ENCODE results near the gene L1CAM.
A peak's percentile ranks its signal among the peaks of the same experiment; 100 is the strongest.

L1CAM gene

DNA sequence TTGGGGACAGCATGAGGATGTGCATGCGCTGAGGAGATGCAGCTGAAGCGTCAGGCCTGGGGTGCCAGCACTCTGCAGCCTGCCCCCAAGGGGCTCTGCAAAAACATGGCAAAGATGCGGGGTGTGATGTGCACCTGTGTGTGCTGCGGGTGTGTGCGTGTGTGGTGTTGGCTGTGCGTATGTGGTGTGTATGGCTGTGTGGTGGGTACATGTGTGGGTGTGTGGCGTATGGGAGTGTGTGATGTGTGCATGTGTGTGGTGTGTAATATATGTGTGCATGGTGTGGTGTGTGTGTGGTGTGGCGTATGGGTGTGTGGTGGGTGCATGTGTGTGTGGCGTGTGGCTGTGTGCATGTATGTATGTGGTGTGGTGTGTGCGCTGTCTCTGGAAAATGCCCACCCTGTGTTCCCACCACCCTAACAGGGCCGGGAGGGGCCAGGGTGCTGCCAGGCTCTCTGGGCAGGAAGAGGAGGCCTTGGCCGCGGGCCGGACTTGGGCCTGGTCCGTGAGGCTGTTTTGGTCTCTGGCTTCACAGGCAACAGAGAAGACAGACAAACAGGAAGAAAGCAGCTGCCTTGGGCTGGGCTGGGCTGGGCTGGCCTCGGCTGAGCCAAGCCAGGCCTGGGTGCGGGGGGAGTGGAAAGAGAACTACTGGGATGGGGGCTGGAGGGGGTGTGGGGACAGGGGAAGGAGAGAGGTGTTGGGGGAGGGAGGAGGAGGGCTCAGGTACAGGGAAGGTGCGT lies 17.4 kb upstream of the L1CAM start:
- DNase-seq = no peak

DNA sequence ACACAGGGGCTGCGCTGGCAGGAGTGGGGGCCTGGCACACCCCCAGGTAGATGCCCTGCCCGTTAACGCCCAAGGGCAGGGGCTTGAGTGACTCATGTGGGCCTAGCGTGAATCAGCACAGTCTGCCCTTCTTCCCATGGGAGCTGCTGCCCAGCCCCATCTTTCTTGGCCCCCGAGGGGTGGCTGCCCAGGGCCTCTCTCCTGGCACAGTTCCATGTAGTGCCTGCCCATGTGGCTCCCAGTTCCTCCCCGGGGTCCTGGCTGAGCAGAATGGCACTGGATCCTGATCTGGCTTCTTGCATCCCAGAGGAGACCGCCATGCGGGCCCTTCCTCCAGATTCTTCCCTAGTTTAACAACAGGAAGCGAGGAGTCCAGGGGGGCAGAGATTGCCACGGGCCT lies 16.4 kb upstream of the L1CAM start:
- no peak for DNase-seq

DNA sequence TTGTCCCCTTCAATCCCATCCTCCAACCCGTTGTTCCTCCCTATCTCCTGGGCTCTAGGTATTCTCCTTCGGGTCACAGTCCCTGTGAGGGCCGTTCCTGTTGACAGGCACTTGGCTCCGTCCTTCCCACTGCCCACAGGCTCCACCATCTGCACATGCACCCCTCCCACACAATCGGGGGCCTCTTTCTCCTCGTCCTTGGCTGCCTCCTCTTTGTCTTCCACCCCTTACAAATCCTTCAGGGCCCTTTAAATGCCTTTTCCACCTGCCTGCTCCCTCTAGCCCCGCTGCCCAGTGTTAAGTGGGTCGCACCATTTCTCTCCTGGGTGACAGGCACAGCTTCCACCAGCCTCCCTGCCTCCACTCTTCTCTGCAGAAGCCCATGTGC lies 15.8 kb upstream of the L1CAM start:
- DNase-seq = no peak

DNA sequence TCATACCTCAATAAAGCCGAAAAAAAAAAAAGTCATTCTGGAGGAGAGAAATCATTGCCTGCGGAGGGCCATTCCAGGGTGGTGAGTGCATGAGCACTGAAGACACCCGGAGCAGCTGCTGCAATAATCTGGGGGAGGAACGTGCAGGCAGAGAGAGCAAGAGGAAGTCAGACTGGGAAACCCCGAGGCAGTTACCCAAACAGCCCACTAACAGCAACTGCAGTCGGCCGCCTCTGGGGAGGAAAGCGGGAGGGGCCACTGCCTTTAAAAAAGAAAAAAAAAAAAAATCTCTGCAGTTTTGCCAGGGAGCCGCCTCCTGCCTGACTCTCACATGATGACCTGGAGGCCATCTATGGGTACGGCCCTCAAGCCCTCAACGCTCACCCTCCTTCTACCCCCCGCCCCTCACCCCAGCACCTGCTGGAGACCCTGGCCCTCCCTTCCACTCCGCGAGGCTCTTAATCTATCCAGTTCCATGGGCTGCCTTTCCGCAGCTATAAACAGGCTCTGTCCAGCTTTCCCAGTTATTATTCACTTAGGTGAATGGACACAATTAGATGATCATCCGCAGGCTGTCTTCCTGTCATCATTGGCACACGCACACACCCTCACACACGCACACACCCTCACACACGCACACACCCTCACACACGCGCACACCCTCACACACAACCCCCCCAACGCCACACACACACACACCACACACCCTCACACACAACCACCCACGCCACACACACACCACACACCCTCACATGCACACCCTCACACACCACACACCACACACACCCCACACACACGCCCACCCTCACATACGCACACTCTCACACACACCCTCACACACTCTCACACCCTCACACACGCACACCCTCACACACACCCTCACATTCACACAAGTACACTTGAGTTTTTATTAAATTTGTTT lies 15.1 kb upstream of the L1CAM start:
- peak; percentile 23 for DNase-seq

DNA sequence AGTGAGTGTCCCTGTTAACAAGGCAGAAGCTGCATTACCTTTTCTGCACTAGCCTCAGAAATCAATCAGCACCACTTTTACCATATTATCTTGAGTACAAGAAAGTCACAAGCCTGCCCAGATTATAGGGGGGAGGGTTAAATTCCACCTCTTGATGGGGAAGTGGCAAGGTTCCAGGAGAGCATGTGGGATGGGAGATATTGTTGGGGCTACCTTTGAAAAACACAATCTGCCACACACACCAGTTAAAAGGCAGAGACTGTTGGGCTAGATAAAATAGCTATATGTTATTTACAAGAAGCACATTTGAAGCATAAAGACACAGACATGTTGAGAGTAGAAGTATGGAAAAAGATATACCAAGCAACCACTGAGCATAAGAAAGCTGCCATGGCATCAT lies 11.9 kb upstream of the L1CAM start:
- no peak for DNase-seq

DNA sequence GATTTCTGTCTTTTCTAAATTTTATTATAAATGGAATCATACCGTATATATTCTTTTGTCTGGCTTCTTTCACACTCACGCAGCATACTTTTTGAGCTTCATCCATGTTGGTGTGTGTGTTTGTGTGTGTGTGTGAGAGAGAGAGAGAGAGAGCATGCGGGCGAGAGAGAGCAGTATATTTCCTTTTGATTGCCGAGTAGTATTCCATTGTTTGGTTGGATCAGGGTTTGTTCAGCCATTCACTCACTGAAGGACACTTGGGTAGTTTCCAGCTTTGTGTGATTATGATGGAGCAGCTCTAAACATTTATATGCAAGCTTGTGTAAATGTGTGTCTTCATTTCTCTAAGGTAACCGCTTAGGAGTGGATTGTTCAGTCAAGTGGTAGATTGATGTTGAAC lies 3.1 kb upstream of the L1CAM start:
- DNase-seq = no peak

DNA sequence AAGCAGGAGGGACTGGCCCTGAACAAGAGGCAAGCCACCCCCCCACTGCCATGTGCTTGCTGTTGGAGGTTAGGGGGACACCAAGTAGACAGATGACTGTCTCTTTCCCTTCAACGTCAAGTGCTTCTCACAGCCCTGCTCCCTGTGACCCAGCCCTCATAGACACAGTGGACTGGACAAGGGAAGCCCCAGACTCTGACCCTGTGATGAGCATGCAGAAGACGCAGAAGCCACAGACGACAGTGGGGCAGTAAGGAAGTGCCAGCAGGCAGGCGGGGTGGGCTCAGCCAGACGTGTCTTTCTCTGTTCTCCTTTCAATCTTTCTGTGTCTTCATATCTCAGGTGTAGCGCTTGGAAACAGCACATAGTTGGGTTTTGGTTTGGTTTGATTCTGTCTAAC lies 2.4 kb upstream of the L1CAM start:
- DNase-seq = no peak

DNA sequence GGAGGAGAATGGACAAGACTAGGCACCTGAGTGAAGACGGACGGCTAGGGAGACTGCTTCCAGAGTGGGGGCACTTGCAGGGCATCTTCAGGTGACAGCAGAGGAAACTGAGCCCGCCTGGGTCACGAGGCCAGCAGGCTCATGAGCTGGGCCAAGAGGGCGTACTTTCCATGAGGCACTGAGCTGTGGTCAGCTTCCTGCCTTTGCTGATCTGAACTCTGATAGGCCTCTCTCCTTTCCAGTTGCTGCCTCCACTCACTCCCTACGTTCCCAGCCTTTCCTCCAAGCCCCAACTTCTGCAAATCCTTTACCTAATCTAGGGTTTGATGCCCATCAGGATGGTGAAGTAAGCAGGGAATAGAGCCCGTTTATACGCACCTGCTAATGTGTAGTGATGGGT lies 1.4 kb upstream of the L1CAM start:
- DNase-seq = no peak

DNA sequence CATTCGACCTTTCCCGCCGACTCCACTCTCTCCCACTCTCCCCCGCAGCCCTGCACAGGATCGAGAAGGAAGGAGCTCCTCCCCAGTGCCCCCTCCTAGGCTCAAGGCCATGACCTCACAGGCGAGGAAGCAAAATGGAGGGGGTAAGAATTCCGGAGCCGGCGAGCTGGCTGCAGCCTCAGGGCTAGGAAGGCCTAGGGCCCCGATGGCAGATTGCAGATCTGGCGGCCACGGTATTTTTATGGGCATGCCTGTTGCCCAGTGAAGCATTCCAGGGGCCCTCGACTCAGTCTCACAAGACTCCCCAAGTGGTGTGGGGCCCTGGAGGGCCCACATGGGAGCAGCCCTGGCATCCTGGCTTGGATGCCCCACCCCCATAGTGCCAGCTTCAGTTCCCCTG lies 942 bp upstream of the L1CAM start:
- DNase-seq = no peak

DNA sequence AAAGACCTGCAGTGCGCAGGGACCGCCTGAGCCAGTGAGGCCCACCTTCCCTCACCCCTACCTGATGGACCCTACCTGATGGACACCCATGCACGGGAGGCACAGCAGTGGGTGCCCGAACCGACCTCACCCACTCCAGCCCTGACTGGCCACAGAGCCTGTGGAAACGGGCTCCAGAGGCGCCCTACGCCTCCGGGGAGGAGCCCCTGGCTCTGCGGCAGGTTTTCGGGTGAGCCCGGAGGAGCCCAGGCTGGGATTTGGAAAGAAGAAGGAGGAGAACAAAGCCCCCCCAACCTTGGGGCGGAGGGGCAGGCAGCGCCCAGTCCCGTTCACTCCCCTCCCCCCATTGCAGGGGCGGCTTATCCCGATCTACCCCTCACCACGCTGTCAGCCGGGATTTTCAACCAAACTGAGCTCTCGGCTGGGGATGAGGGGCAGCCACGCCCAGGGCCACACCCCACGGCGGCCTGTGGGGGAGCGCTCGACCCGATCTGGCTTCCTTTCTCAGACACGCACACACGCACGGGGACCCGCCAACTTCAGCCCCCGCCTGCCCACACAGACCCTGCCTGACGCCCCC lies 675 bp downstream of the L1CAM start:
- DNase-seq = no peak

DNA sequence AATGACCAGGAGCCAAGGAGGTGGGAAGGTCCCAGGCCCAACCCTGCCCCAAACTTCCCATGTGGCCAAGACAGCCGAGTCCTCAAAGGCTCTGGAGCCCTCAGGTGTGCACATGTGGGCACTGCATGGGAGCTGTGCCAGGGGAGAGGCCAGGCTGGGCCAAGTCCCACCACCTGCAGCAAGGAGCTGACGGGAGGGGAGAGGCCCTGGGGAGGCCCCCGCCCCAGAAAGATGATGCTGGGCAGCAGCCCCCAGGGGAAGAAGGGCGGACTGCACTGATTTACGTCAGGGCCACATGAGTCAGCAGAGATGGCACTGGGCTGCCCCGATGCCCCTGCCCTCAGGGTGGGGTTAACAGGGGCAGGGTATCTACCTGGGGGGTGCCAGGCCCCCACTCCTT lies 1.4 kb downstream of the L1CAM start:
- DNase-seq = no peak

DNA sequence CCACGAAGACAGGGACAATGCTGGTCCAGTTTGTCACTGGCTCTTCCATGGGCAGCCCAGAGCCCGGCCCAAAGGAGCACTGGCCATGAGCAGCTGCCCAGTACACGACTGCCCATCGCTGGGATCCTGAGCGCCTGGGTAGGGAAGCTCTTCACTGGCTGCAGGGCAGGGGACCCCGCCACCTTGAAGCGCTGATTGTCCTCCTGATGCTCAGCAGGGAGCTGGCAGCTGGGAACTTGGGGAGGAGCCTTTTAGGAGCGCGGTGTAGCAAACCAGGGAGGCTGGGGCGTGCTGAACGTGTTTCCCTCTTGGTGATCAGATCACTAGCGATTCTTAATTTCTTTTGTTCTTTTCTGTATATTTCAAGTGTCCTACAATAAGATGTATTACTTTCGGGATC lies 1.8 kb downstream of the L1CAM start:
- DNase-seq = no peak

DNA sequence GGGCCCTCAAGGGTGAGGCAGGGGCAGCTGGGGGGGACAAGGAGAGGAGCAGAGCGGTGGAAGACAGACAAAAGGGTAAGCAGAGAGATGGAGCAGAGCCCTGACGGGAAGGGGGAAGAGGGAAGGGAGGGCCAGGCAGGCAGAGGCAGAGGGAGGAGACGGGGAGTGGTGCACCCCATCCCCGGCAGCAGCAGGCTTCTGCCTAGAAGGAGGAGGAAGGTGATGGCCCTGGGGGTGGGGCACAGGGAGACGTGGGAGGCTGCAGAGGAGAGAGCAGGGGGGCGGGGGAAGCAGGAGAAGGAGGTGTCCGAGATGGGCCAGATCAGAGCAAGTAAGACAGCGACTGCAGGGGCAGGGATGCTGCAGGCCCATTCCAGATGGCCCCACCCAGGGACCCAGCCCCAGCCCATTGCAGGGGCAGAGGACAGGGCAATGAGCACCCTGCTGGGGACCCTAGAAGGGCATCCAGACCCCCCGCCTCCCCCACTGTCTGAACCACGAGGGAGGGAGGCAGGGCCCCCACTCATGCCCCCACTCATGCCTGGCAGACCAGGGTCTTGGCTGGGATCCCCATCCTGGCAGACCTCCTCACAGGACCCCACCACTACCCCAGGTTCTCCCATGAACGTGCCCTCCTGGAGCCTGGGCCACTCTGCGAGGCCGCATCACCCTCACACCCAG lies 2.7 kb downstream of the L1CAM start:
- DNase-seq = no peak

DNA sequence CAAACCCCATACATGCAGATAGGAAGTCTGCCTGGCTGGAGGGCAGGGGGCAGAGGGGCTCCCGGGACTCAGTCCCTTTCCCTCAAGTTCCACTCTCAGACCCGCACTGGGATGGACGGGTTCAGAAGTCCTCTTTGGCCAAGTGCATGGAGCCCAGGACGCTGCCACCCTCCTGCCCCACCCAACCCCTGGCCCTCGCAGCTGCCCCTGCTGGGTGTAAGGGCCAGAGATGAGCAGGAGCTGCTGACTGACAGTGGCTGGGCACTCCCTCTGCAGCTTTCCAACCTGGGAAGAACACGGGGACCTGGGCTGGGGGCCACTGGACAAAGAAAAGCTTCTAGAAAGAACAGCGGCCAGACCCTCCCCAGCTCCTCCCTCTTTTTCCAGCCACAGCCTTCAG lies 3.4 kb downstream of the L1CAM start:
- no peak for DNase-seq

DNA sequence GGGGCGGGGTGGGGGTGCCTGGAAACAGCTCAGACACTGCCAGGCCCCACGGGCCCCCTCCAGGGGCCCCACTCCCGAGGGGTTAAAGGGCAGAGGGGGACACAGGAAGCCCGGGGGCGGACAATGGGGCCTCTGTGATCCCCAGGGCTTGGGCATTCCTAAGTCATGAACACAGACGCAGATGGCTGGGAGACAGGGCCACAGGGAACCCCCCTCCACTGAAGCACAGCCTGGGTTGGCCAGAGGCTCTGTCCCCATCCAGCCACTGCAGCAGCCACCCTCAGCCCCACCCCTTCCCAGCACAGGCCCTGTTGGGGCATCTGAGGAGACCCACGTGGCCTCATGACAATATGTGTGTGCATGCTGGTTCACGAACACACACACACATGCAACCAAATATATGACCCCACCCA lies 3.9 kb downstream of the L1CAM start:
- no peak for DNase-seq

DNA sequence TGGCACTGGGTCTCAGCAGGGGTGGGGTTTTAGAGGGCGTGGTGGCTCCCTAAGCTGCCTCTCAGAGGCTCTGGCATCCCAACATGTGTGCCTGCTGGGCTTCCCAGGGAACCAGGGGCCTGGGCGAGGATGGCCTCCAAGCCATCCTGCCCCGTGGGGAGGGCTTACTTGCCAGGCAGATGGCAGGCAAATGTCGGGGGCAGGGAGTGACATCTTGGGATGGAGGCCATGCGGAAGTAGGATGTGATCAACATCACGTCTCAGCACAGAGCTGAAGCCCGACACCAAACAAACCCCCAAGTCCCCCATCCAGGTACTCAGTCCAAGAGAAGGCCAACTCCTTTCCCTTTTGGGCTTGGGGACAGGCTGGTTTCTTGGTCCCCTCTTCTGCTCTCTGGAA lies 4.7 kb downstream of the L1CAM start:
- no peak for DNase-seq

DNA sequence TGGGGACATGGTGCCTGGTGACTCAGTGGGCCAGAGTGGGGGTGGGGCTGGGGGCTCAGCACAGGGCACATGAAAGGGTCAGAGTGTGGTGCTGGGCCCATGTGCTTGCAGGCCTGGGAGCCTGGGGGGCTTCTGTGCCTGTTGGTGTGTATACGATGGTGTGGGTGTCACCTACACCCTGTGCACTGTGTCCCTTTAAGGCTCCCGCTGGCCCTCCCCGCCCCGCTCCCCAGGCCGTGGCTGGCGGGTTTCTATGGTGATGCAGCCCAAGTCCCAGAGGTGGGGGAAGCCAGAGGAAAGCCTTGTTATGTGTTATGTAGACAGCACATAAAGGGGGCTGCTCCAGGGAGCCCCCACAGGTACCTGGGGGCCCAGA lies 5.5 kb downstream of the L1CAM start:
- DNase-seq = no peak

DNA sequence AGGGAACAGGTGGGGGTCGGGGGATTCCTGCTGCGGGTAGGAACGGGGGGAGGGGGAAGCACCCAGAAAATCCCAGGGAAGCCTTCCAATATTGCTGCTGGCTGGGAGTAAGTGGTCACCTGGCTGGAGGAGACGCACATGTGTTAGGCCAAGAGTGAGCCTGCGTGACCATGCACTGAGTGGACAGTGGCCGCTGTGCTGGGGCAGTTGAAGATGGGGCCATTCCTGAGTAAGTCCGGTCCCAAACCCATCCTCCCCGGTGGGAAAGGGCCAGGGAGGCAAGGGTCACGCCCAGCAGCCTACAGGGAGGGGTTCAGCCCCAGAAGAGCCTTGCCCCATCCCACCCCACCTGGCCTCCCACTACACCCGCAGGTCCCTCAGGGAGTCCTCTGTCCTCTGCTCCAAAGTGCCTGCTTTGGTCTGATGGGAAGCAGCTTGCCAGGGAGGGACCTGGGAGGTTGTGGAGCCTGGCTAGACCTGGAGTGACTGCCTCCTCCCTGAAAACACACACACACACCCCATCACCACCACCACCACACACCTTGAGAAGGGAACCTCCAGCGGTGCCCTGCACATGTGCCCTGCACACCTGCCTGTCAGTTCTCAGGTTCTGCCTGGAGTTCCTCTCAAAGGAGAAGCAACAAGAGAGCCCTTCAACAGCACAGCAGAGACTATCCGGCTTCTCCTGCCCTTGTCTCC lies 6.1 kb downstream of the L1CAM start:
- no peak for DNase-seq

DNA sequence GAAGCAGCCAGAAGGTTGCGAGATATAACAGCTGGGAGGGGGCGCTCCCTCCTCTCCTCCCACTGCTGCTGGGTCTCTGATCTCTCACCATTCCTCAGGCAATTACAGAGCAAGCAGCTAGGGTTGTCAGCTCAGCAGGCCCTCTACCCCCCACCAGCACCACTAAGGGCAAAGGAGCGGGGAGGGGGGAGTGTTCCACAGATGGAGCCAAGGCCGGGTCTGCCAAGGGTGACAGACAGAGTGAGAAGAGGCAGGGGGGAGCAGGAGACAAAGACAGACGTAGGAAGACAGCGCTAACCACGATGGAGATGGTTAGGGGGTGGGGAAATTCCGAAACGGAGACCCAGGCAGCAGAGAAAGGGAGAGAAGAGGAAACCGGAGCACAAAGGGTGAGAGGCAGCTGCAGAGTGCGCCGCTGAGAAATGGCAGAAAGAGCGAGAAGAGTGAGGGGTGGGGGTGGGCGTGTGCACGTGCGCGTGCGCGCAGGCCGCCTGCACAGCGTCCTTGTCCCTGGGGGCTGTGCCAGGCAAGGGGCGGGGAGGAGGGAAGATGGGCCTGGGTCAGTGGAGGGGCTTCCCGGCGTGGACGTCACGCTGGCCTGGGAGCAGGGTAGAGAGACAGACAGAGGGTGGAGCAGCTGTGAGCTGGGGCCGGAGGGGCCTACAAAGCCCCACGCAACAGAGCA lies 6.9 kb downstream of the L1CAM start:
- DNase-seq = no peak

DNA sequence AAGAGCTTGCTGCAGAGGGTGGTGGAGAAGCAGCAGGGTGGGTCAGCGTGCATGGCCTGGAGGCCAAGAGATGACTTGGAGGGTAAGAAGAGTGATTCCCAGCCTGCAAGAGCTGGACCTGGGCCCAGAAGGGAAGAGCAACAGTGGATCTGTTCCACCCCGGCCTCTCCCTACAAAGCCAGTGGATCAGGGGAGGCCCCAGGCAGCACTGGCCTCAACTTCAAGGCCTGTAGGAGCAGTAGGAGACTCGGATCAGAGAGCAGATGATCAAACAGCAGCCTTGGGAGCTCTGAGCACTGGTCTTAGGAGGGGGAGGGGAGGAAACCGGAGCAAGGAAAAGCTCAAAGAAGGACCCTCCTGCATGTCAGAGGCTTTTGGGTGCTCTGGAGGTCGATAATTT lies 7.6 kb downstream of the L1CAM start:
- DNase-seq = no peak

DNA sequence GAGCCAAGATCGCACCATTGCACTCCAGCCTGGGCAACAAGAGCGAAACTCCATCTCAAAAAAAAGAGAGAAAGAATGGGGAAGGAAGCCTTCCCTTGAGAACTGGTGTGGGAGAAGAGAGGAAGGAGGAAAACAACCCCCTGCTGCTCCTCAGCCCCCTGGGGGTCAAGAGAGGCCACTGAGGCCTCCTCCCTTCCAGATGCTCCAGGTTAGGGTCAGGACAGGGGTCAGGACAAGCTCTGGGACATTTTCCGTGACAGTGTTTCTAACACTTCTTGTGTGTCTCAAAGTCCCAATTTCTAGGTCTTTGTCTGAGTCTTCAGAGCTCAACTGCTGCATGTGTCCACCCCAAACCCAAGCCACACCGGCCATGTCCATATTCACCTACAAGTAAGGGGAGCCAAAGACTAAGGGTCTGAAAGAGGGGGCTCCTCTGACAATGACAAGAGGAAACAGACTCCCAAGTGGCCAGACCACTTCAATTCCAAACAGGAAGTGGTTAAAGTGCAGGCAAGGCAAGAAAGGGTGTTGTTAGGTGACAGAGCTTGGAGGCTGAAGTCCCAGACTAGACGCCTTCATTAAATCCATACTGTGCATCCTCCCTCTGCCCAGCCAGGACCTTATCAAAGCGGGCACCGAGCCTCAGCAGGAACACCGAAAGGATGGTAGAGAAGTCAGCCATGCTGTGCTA lies 8.3 kb downstream of the L1CAM start:
- no peak for DNase-seq

DNA sequence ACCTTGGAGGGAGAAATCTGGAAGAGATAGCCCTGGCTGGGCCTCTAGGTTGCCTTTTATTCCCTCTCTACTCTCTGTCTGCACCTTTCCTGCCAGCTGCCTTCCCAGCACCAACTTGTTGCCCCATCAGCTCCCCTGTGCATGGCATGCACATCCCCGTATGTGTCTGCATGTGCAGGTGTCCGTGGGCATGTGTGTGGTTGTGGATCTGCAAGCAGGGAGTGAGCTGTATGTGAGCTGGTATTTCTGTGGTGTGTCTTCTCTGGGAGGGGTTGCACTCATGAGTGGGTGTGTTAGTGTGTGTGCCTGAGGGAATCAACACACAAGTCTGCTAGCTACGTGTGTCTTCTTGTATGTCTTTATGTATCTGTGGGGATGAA lies 9.9 kb downstream of the L1CAM start:
- no peak for DNase-seq
